Kidney epithelial cell (primary cell): ENCODE measurements around the gene LYST. TPM values are rescaled to one million over a fixed set of nuclear protein-coding genes. Genes with fewer than 3 reads are reported as not detected.

ENCODE experiments used
- DNase-seq: peaks from one replicate; pipeline ENCODE4 v3.0.0-alpha.2; 2010; ENCODE audit warnings: low read depth
- H3K27me3 ChIP-seq: 2 replicates; pipeline ENCODE4 v1.6.0; 2011; ENCODE audit warnings: low read length; ENCODE audit not compliant: control insufficient read depth, insufficient read depth
- H3K36me3 ChIP-seq: 2 replicates; pipeline ENCODE4 v1.5.1; 2011; ENCODE audit warnings: low read length; ENCODE audit not compliant: control insufficient read depth, insufficient read depth
- H3K4me3 ChIP-seq: 2 replicates; pipeline ENCODE4 v1.5.1; 2011; ENCODE audit warnings: low read depth, mild to moderate bottlenecking, control low read depth, low read length
- total RNA-seq: library from RNA; depleted of rRNA; stranded (reverse); fragments of >200 nt; gene quantifications from 2 replicates; pipeline ENCODE4 v1.2.3, GENCODE V29; 2015
- TF ChIP-seq, protein P1 (sequence below): IDR thresholded peaks from 2 replicates; pipeline ENCODE4 v1.5.1; 2011; ENCODE audit warnings: mild to moderate bottlenecking, moderate library complexity, low read length, control low read depth, inconsistent platforms; ENCODE audit not compliant: insufficient read depth, poor library complexity, severe bottlenecking

Gene LYST
- total RNA-seq, 1 donor from 2014 or later, result 12.7 TPM

DNA sequence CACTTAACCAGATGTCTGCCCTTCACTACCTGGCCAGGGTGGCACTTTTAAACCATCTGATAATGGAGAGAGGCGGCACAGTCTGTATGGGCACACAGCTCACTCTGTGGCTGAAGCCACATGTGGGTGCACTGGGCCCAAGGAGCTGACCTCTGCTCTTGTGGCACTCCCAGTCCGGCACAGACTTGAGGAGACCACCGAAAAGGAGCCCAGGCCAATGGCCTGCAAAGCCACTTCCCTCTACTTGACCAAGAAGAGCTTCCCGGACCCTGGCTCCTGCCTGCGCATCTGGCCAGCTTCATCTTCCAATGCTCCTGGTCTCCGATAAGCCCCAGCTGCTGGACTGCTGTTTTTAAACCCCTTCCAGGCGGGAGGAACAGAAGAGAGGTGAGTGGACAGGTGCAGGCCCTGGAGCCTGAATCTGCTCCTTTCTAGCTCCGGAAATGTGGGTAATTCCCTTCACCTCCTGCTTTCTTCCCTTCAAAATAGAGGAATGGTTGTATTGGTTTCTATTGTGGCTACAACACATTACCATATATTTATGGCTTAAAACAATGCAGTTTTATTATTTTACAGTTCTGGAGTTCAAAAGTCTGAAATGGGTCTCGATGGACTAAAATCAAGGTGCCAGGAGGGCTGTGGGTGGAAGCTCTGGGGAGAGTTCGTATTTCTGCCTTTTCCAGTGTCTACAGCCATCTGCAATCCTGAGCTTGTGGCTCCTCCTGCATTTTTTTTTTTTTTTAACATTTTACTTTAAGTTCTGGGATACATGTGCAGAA is 228.8 kb downstream of the LYST start:
- TF ChIP-seq, protein P1, sequence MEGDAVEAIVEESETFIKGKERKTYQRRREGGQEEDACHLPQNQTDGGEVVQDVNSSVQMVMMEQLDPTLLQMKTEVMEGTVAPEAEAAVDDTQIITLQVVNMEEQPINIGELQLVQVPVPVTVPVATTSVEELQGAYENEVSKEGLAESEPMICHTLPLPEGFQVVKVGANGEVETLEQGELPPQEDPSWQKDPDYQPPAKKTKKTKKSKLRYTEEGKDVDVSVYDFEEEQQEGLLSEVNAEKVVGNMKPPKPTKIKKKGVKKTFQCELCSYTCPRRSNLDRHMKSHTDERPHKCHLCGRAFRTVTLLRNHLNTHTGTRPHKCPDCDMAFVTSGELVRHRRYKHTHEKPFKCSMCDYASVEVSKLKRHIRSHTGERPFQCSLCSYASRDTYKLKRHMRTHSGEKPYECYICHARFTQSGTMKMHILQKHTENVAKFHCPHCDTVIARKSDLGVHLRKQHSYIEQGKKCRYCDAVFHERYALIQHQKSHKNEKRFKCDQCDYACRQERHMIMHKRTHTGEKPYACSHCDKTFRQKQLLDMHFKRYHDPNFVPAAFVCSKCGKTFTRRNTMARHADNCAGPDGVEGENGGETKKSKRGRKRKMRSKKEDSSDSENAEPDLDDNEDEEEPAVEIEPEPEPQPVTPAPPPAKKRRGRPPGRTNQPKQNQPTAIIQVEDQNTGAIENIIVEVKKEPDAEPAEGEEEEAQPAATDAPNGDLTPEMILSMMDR, result no peak
- H3K36me3 ChIP-seq, result no peaks in the 10 kb centered on the region
- no peak overlapping the region for H3K4me3 ChIP-seq
- no peaks in the 10 kb centered on the region for H3K27me3 ChIP-seq
- DNase-seq, result no peak

DNA sequence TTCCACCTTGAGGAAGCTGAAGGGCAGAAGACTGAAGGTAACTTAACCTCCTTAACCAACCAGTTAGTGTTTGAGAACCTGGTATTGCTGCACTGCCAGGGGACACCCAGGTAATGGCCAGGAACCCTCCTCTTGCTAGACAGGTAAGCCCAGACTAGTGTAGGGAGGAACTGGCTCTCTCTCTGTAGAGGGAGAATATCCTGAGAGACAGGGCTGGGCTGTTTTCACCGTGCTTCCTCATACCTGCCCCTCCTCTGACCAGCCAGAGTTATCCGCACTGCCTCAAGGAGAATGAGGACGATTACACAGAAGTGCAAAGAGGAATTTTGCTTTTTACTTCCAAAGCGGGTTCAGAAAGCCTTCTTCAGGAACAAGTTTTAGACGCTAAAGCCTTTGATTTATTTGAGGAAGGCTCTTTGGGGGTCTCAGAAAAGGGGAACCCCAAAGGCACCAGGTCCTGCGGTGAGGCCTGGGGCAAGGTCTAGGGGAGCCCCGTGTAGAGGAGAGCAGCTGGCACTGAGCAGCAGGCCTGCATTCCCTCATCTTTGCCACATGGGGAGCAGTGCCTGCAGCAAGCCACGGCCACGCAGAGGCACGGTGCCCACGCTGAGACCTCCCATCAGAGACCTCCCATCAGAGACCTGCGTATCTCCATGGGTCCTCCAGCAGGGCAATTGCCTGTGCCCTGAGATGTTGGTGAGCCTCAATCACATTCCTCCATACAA is 230.6 kb downstream of the LYST start:
- H3K36me3 ChIP-seq, result no peaks in the 10 kb centered on the region
- TF ChIP-seq, protein P1, result no peak
- DNase-seq, result no peak
- H3K27me3 ChIP-seq, result no peaks in the 10 kb centered on the region
- no peak overlapping the region for H3K4me3 ChIP-seq

DNA sequence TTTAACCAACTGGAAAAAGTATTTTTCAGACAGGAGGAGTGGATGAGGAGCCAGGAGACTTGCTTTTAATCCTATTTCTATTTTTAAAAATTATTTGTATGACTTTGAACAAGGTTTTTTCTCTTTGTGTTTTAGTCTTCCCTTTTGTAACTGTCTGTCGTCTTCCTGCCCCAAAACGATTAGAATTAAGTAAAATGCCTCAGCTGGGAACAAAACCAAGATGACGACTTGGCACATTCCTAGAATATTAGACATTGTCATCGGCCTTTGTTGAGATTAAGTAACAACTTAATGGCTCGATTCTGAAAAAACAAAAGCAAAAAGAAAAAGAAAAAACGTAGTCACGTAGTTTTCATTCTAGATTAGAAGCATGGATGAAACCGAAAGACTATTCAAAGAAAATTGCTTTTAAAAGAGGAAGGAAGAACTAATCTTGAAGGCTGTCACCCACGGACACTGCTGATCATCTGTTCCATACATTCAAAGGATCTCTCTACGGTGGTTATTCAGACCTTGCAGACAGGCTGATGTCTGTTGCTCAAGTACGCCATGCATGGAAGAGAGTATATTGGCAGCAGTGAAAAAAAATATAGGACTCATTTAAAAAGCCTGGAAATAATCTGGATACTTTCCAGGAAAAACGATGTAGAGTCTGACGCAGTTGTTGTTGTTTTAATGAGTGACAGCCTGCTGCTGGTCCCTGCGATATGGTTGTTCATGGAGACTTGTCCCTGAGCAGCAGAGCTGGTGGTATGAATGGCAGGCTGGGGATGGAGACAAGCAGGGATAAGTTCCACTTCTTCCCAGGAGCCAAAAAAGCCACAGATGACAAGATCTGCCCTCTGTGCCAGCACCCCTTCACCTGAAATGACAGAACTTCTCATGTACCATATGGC is 234.0 kb downstream of the LYST start:
- no peaks in the 10 kb centered on the region for H3K27me3 ChIP-seq
- TF ChIP-seq, protein P1, result no peak
- H3K36me3 ChIP-seq, result no peaks in the 10 kb centered on the region
- DNase-seq, result no peak
- H3K4me3 ChIP-seq, result no peak overlapping the region

DNA sequence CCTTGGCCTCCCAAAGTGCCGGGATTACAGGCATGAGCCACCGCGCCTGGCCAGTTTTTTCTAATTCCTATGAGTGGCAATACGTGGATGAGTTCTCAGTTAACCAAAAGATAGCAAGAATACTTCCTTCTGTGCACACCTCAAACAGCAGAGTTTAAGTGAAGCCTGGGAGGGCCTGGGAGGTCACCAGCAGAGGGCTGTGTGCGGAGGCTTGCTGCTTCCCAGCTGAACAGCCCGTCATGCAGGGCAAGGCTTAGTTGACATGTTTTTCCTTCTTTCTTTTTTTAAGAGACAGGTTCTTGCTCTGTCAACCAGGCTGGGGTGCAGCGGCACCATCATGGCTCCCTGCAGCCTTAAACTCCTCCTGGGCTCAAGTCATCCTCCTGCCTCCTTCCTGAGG is 234.9 kb downstream of the LYST start:
- no peaks in the 10 kb centered on the region for H3K36me3 ChIP-seq
- H3K4me3 ChIP-seq, result no peak overlapping the region
- TF ChIP-seq, protein P1, result no peak
- H3K27me3 ChIP-seq, result no peaks in the 10 kb centered on the region
- DNase-seq, result no peak

DNA sequence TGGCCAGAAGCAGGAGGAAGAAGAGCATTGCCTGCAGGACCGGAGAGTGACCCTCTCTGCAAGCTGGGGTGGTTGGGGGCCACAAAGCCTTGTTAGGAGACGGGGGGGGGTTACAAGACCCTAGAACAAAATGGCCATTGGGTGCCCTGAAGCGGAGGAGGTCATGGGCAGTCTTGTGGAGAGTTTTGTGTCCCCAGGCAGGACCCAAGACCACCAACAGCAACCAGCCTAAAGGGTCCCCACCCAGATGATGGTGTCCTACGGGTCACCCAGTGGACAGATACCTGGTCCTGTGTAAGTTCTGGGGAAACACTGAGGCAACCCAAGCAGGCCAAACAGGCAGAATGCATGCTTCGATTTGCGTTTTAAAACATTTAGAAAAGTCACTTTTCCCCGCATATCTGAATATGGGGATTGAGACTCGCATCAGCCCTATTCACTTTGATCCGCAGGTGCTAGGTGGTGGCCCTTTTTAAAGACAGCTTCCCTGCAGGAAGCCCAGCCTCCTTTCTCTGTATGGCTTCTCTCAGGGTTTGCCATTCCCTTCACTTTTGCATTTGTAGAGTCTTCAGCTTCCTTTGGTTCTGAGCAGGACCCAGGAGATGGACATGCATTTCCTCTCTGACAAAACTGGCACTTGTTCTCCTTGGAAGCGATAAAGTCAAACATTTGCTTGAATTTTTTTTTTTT is 238.2 kb downstream of the LYST start:
- Histone ChIP-seq H3K27me3 (no peaks in the 10 kb centered on the region), H3K4me3 (no peak overlapping the region), H3K36me3 (no peaks in the 10 kb centered on the region)
- TF ChIP-seq, protein P1, result no peak
- DNase-seq, result no peak
